Measurements from ENCODE around the gene HMGB2.

The HMGB2 gene

DNA sequence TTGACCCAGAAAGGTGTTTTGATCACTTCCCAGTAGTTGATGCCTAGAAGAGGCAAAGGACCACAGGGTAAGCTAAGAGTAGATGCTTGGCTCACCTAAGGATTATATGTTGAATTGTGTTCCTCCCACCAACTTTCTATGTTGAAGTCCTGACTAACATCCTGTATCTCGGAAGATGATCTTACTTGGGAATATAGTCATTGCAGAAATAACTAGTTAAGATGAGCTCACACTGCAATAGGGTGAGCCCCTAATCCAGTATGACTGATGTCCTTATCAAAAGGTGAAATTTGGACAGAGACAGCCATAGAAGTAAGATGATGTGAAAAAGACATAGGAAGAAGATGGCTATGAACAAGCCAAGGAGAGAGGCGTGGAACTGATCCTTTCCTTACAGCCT lies 3.3 kb upstream of the HMGB2 start:
- FAIRE-seq (no peak), DNase-seq (ENCODE audit: extremely low spot score, insufficient read length, low read depth) (no peak)

DNA sequence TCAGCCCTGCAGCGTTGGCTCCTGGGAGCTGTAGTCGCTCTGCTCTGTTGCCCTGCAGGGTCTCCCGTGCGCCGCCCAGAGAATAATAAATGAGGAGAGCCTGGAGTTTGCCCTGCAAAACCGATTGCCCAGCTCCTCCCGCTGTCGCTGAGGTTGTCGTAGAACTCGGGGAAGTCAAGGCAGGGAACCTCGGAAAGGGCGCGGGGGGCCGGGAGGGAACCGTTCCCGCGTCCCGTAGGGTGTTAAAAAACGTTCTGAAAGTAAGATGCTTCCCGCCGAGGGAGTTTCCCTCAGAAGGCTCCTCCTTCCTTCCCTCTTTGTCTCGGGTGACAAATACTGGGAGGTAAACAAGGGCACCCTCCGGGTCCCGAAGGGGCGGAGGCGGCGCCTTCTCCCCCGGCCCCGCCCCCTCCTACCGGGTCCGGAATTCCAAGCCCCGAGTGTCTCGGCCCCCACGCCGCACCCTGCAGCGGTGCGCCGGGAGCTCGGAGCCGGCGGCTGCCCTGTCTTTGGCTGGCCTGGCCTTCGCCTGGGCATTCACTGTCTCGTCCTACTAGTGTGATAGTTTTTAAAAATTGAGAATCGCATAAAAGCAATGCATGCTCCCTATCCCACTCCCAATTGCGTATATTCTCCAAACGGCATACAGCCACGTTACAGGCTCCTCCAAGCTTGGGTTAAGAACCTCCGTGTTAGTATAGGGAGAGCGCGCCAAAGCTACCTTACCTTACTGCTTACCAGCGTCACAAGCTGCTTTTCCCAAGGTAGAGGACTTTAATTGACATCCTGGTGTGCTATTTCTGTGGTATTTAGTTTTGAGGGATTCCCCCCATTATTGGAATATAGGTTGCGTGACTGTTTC lies 964 bp upstream of the HMGB2 start:
- FAIRE-seq (peak; percentile 83), DNase-seq (ENCODE audit: extremely low spot score, insufficient read length, low read depth) (peak; percentile 56)

DNA sequence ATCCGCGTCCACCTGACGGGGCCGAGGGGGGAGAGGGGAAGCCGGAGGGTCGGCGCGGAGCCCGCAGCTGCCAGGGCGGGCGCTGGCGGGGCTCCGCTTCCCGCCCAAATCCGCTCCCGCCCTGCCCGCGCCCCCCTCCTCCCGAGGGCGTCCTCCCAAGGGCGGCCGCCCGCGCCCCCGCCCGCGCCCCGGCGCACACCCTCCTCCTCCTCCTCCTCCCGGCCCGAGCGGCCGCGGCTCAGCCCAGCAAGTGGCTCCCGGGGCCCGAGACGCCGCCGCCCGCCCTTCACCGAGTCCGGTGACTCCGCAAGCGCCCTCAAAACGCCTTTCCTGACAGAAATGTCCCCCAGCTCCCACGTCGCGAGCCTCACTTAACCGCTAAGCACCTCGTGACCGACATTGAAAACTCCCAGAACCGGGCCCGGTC lies 487 bp downstream of the HMGB2 start:
- FAIRE-seq (no peak), DNase-seq (ENCODE audit: extremely low spot score, insufficient read length, low read depth) (no peak)

DNA sequence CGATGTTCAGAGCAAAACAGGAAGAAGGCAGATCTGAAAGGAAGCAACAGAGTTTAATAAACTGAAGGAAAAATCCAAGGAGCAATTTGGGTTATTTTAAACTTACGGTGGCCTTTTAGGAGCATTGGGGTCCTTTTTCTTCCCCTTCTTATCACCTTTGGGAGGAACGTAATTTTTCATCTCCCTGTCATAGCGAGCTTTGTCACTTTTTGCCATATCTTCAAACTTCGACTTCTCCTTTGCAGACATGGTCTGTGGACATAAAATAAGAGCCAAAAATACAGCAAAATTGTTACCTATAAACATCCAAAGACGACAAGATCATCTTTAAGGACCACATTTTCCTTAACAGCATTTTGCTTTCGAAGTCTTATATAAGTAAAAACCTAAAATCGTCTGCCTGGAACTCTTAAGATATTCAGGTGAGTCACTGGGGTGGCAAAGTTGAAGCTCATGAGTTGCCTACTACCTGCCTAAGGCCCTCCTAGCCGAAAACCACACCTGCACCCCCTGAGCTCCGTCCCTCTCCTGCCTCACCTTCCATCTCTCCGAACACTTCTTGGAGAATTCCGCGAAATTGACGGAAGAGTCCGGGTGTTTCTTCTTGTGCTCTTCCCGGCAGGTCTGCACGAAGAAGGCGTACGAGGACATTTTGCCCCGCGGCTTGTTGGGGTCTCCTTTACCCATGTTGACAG lies 1.0 kb downstream of the HMGB2 start:
- FAIRE-seq (no peak), DNase-seq (ENCODE audit: extremely low spot score, insufficient read length, low read depth) (no peak)

DNA sequence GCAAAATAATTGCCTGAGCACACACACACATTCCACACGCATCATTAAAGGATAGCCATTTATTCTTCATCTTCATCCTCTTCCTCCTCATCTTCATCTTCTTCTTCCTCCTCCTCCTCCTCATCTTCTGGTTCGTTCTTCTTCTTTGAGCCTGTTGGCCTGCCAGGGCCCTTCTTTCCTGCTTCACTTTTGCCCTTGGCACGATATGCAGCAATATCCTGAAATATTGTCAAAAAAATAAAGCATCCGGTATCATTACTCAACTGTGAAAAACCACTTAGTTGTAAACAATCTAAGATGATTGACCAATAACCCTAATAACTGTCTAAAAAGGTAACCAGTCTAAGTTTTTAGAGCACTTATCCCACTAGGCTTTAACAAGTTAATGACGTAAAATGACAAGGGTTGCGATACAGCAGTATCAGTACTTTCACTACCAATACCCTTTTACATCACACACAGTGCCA lies 2.1 kb downstream of the HMGB2 start:
- peak; percentile 35 for FAIRE-seq
- no peak for DNase-seq (ENCODE audit: extremely low spot score, insufficient read length, low read depth)

DNA sequence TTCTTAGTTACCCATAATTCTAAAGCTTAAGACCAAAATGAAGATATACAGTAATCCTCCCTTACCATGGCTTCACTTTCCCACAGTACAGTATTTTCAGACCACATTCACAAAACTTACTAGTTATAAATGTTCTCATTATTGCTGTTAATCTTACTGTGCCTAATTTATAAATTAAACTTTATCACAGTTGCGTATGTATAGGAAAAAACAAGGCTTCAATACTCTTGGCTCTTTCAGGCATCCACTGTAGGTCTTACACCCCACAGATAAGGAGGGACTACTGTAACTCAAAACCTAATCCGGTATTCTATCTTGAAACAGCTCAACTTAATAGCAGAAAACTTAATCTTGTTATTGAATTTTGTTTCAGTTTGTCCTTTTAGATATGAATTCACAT lies 3.6 kb downstream of the HMGB2 start:
- FAIRE-seq (no peak), DNase-seq (ENCODE audit: extremely low spot score, insufficient read length, low read depth) (no peak)

DNA sequence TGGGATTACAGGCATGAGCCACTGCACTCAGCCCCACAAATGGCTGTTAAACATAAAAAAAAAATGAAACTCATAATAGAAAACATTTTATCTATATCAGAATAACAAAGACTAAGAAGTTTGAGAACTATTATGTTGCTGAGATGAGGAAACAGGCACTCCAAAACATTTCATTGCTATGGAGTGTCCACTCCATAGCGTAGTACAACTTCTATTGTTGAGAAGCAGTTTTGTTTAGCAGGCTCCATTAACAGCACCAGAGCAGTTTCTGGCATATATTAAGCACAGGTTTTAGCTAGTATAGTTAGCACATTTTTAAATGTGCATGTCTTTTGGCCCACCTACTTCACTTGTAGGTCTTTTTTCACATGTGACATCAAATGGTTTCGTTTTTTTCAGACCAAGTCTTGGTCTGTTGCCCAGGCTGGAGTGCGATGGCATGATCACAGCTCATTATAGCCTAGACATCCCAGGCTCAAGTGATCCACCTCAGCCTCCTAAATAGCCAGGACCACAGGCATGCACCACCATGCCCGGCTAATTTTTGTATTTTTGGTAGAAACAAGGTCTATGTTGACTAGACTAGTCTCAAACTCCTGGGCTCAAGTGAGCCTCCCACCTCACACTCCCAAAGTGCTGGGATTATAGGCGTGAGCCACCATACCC lies 5.8 kb downstream of the HMGB2 start:
- DNase-seq (ENCODE audit: extremely low spot score, insufficient read length, low read depth) (no peak), FAIRE-seq (peak; percentile 9)

DNA sequence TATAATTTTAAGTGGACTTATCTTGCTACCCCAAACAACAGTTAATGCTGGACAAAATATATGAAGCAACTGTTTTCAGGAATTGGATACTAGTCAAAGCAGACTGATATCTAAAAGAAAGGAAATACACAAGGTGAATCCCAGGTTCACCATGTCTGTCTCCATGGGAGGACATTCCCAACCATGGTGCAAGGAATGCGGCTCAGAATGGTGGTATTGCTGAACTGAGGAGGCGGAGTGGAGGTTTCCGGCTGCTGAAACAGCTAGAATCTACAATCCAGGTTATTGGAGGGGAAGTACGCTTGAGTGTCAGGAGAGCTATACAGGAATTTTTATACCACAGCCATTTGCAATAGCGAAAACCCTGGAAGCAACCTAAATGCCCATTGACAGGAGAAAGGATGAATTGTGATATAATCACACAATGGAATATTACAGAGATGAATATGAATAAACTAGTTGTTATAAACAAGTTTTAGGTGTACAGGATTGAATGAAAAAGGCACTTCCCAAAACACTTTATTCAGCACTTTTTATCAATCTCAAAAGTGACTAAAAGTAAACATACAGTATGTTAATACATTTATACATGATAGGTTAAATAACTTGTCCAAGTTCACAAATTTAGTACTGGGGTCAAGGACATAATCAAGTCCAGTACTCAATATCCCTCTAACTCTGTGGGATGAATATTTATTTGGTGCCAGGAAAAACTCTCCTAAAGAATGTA lies 9.0 kb downstream of the HMGB2 start:
- DNase-seq (ENCODE audit: extremely low spot score, insufficient read length, low read depth) (no peak), FAIRE-seq (no peak)

DNA sequence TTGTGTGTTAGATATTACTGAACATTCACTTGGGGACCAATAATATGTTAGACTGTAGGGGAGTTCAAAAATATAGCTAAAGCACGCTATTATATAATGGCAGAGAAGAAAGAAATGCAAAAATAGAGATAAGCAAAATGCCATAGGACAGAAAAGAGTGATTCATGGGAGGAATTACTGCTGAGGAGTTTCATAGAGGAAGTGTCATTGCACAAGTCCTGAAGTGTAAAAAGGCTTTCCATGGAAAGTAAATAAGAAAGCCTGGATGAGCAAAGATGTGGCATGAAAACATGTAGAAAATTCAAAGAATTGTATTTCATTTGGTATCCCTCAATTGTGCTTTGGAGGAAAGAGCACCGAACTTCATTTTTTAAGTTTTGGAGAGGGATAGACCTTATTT lies 14.5 kb downstream of the HMGB2 start:
- FAIRE-seq: no peak
- no peak for DNase-seq (ENCODE audit: extremely low spot score, insufficient read length, low read depth)

DNA sequence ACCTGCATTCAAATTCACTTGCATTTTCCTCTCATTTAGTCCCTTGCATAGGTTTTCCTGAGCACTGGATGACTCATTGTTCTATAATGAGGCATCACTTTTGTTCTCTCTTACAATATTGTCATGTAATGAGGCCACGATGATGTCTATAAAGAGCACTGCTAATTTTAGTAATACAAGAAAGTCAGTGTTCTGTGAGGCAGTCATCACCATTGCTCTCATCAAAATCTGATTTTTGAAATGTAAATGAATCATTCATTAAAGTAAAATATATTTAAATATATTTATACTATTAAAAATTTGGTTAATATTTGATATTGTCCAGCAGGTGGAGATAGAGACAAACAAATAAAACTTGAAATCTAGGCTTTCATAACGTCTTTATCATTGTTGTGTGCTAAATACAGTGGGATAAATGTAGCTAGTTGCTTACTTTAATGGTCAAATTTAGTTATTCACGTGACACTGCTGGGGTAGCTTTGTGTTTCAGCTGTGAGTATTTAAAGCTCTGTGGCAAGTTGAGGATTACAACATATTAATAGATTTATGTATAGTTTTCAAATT lies 15.4 kb downstream of the HMGB2 start:
- DNase-seq (ENCODE audit: extremely low spot score, insufficient read length, low read depth): no peak
- FAIRE-seq: peak; percentile 15

DNA sequence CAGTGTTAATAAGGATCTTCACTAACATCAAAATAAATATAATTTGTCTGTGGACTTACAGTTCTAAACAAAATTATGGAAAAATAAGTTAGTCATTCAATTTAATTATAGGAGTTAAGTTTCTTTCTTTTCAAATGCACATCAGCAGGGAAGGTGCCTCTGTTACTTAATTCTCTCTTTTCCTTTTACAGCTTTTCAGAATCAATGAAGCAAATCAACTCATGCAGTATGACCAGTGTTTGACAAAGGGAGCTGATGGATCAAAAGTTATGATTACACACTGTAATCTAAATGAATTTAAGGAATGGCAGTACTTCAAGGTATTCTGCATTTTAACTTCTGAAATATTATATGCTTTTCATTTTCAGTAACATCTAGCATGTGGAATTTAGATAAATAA lies 15.9 kb downstream of the HMGB2 start:
- FAIRE-seq (no peak), DNase-seq (ENCODE audit: extremely low spot score, insufficient read length, low read depth) (no peak)

DNA sequence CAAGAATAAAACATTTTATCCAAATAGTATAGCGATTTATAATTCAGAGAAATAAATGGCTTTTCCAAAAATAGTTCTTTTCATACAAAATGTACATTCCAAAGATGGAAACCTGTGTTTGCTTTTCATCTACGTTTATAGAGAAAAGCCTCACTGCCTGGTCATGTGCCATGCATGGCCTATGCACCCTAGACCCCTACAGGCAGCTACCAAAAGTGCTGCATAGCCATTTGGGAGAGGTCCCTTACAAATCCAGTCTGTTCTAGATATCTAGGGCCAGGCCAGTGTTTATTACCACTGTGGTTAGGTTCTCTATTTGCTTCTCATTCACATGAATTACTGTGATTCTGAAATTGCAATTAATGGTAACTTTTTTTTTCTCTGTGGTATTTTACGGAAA lies 17.2 kb downstream of the HMGB2 start:
- FAIRE-seq (no peak), DNase-seq (ENCODE audit: extremely low spot score, insufficient read length, low read depth) (no peak)

DNA sequence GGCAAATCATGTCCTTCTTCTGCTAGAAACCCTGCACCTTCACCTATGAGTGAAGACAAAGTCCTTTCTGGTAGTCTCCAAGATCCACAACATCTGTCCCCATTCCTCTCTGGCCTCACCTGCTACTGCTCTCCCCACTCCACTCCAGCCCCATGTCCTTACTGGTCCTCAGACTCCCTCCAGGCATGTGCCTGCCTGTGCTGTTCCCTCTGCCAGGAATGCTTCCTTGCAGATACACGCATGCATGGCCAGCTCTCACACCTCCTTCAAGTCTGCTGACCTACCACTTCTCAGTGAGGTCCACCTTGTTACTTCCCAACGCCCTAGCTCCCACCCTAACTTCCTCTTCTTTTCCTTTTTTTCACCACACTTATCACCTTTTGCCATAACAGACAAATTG lies 18.1 kb downstream of the HMGB2 start:
- DNase-seq (ENCODE audit: extremely low spot score, insufficient read length, low read depth) (no peak), FAIRE-seq (no peak)

DNA sequence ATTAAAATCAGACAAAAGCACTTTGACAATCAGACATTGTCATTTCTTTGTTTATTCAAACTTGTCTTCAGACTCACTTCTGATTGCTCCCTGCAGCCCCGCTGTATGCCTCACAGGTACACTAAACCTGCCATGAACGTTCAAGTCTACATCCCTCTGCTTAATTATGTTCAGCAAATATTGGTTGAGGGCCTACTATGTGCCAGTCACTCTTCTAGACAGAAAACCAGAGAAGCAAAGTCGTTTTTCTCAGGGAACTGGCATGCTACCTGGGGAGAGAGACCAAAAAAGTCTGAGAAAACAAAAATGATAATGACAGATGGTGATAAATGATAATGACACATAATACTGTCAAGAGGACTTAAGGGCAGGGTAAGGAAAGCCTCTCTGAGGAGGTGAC lies 19.4 kb downstream of the HMGB2 start:
- FAIRE-seq: no peak
- DNase-seq (ENCODE audit: extremely low spot score, insufficient read length, low read depth): no peak

DNA sequence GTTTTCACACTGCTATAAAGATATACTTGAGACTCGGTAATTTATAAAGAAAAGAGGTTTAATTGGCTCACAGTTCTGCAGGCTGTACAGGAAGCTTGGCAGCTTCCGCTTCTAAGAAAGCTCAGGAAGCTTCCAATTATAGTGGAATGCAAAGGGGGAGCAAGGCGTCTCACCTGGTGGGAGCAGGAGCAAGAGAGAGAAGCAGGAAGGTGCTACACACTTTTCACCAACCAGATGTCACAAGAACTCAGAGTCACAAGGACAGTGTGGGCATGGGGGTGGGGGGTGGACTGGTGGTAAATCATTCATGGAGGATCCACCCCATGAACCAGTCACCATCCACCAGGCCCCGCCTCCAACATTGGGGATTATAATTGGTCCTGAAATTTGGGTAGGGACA lies 22.8 kb downstream of the HMGB2 start:
- FAIRE-seq: no peak
- no peak for DNase-seq (ENCODE audit: extremely low spot score, insufficient read length, low read depth)

DNA sequence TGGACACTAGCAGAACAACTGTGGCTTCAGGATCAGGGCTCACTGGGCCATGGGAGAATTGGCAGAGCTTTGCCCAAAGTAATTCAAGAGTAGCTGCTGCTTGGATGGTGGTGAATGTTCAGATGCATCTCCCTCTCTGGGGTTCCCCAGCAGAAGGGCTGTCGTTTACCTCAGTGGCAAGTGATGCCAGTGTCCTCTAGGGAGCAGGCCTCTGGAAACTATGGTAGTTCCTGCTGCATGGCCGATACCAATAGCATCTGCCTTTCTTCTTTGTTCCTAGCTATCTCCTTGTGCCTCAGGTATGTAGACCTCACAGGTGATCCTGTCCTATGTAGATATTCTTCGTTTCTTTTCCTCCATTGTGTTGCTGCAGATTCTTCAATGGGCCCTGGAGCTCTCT lies 26.4 kb downstream of the HMGB2 start:
- FAIRE-seq (no peak), DNase-seq (ENCODE audit: extremely low spot score, insufficient read length, low read depth) (no peak)

DNA sequence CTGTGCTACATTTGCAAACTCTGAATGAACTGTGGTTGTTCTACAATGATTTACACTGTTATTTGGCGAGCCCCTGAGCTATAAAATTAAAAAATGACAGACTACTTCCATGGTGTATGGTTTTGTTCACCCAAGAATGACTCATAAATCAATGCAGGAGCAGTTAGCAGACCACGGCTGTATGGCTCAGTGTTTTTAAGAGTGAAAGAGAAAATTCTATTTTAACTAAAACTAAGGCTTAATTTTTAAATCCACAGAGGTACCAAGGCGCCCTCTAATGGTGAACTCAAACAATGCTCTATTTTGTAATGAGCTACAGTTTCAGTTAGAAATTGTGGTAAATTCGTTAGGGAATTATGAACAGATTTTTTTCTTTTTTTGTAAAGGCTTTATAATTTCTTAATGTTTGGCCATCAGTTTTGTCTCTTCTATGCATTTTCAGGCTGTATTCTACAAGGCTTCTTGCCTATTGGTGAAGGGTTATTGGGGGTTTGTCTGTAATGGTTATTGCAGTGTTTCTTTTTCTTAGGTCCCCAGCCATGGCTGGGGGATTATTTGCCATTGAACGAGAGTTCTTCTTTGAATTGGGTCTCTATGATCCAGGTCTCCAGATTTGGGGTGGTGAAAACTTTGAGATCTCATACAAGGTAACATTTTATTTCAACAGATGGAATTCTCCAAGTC lies 32.5 kb downstream of the HMGB2 start:
- DNase-seq (ENCODE audit: extremely low spot score, insufficient read length, low read depth) (no peak), FAIRE-seq (peak; percentile 67)

DNA sequence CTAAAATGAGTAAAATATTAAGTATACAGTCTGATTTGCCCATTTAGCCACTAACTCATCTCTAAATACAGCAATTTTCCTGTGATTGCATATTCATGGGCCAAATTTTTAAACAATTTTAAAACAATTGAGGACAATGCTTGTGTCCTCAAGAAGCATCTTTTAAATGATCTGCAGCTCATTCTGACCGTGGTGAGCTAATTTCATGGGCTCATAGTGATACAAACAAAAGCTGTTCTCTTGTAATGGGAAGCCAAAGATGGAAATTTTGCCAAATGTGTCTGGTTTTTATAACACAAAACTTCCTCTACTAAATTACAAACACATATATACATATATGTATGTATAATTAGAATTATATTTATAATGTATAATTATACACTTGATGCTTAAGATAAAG lies 39.7 kb downstream of the HMGB2 start:
- no peak for DNase-seq (ENCODE audit: extremely low spot score, insufficient read length, low read depth)
- FAIRE-seq: no peak

DNA sequence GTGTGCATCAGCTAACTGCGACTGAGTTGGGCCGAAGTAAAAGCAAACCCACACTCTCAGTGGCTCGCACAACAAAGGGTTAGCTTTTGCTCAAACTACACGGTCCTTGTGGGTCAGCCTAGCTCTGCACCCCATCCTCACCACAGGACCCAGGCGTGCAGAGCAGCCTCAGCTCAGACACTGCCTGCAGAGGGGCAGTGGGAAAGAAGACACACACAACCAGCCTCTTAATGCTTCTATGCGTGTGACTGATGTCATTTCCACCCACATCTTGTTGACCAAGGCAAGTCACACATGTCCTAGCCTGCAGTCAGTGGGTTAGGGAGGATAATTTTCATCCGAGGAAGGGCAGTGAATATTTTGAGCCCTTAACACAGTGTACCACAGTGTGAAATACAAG lies 40.5 kb downstream of the HMGB2 start:
- no peak for FAIRE-seq
- no peak for DNase-seq (ENCODE audit: extremely low spot score, insufficient read length, low read depth)
